Ascending aorta (tissue), 2 donors: Measurements from ENCODE around the gene TMEM18. TPM values are rescaled to one million over a fixed set of nuclear protein-coding genes. Genes with fewer than 3 reads are reported as not detected.
"Not testable (repeated sequence)": the region's sequence is repeated elsewhere in the genome, so short reads cannot be mapped to it uniquely, and the experiment has no call there.

ENCODE experiments used
- DNase-seq, 2 donors: peaks; one replicate each; pipeline ENCODE4 v3.0.0-alpha.2; 2019; ENCODE audit warnings: low spot score in 2 of 2
- H3K27ac ChIP-seq, 2 donors: fragments of 200-600 bp; sonication (generic); one replicate each; pipeline ENCODE4 v1.5.1; 2016 to 2017; ENCODE audit warnings: mild to moderate bottlenecking in 1 of 2
- H3K27me3 ChIP-seq: fragments of 200-600 bp; sonication (generic); one replicate; pipeline ENCODE4 v1.5.1; 2017
- H3K36me3 ChIP-seq, 2 donors: fragments of 200-600 bp; sonication (generic); one replicate each; pipeline ENCODE4 v1.5.1; 2016
- H3K4me1 ChIP-seq, 2 donors: fragments of 200-600 bp; sonication (generic); one replicate each; pipeline ENCODE4 v1.5.1; 2016 to 2017; ENCODE audit warnings: mild to moderate bottlenecking in 1 of 2
- H3K4me3 ChIP-seq, 2 donors: fragments of 200-600 bp; sonication (generic); one replicate each; pipeline ENCODE4 v1.5.1; 2016 to 2017; ENCODE audit warnings: mild to moderate bottlenecking in 1 of 2
- H3K9me3 ChIP-seq, 2 donors: fragments of 200-600 bp; sonication (generic); one replicate each; pipeline ENCODE4 v1.5.1; 2016
- CTCF ChIP-seq, 3 experiments: fragments of 200-600 bp in 2 of 3; fragments of 450-650 bp in 1 of 3; sonication (generic) in 2 of 3; IDR thresholded peaks; one replicate each; pipeline ENCODE4 v1.5.1; 2016 to 2019; ENCODE audit warnings: antibody characterized with exemption in 3 of 3, mild to moderate bottlenecking in 1 of 3, moderate library complexity in 1 of 3
- intact Hi-C: fragments of 100-400 bp; cut with DNase I; formaldehyde crosslinking; loops from one replicate; pipeline ENCODE4 v1.15.1; 2023
- total RNA-seq: library from RNA; depleted of rRNA; stranded (reverse); fragments of >200 nt; gene quantifications from one replicate; pipeline ENCODE4 v1.1.0, GENCODE V29; 2016

TMEM18 gene
- total RNA-seq, 1 donor from 2014 or later: 6.4 TPM

DNA sequence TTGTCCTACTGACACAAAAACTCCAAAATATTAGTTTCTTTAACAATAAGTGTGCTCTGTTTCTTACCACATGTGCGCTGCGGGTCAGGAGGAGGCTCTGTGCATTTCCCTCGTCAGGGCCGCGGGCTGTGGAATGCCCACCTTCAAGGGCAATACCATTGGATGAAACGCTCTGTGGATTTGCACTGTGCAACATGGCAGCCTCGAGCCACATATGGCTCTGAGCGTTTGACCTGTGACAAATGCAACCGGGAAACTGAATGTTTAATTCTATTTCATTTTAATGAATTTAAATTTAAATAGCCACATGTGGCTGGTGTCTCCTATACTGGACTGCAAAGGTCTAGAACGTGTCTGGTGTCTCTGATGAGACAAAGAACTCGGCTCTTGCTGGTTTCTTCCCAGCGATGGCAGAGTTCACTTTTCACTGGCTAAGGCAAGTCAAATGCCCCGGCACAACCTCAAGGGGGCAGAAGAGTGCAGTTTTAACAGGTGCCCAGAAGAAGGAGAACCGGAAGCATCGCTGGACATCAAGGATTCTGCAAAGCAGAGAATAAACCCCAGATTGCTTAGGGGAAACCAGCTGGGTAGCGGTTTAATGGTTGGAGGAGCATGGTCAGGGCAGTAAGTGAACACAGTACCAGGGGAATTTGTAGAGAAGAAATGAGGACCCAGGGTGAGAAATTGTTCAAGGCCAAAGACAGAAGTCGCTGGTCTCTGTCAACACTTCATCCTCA is 37.0 kb upstream of the TMEM18 start:
- no peaks in the 10 kb centered on the region for H3K27me3 ChIP-seq
- no peaks in the 10 kb centered on the region for H3K9me3 ChIP-seq
- DNase-seq: no peak
- no peaks in the 10 kb centered on the region for H3K4me1 ChIP-seq
- H3K36me3 ChIP-seq: no peaks in the 10 kb centered on the region
- intact Hi-C loops: no loop called here
- peak; percentile 13 to 55 (median 45) for TF ChIP-seq CTCF (IDR thresholded peaks at IDR 0.05)
- H3K4me3 ChIP-seq: no peak overlapping the region
- no peak overlapping the region for H3K27ac ChIP-seq

DNA sequence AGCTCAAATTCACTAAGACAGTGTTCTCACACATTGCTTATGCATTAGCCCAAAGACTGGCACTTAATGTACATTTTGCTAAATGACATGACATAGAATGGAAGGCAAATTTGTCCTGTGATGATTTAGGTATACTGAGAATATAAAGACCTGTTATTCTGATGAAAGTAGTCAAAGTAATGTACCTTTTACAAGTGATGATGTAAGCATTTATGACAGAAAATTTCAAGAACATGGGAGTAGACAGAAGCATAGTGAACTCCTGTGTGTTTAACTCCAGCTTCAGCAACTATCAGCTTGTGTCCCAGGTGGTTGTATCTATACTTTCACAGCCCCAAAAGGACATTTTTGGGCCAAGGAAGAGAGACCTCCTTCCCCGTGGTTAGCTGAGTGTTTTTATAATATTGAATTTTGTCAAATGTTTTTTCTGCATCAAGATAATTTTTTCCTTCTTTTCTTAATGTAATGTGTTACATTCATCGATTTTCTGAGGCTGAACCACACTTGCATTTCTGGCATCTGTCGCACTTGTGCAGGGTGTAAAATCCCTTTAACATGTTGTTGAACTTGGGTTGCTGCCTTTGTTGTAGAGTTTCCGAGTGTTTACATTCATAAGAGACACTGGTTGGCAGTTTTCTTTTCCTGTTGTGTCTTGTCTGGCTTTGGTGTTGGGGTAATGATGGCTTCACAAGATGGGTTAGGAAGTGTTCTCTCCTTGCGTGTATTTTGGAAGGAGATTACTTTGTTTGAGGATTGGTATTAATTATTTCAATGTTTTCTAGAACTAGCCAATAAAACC is 33.9 kb upstream of the TMEM18 start:
- no peak overlapping the region for H3K27ac ChIP-seq
- H3K9me3 ChIP-seq: no peaks in the 10 kb centered on the region
- TF ChIP-seq CTCF (IDR thresholded peaks at IDR 0.05): no peak
- DNase-seq: no peak
- intact Hi-C loops: no loop called here
- H3K27me3 ChIP-seq: no peaks in the 10 kb centered on the region
- H3K36me3 ChIP-seq: no peaks in the 10 kb centered on the region
- H3K4me3 ChIP-seq: no peak overlapping the region
- H3K4me1 ChIP-seq: no peaks in the 10 kb centered on the region

GRCh38 chr2:709138-709765 is 32.0 kb upstream of the TMEM18 start:
- peak in 1 of 3 experiments; percentile 26 for TF ChIP-seq CTCF (IDR thresholded peaks at IDR 0.05)
- no peak overlapping the region for H3K27ac ChIP-seq
- H3K4me3 ChIP-seq: peak overlapping the region in 1 of 2 donors; percentile 37
- H3K9me3 ChIP-seq: no peaks in the 10 kb centered on the region
- no peak for DNase-seq
- no peaks in the 10 kb centered on the region for H3K36me3 ChIP-seq
- intact Hi-C loops: no loop called here
- no peaks in the 10 kb centered on the region for H3K27me3 ChIP-seq
- no peaks in the 10 kb centered on the region for H3K4me1 ChIP-seq

DNA sequence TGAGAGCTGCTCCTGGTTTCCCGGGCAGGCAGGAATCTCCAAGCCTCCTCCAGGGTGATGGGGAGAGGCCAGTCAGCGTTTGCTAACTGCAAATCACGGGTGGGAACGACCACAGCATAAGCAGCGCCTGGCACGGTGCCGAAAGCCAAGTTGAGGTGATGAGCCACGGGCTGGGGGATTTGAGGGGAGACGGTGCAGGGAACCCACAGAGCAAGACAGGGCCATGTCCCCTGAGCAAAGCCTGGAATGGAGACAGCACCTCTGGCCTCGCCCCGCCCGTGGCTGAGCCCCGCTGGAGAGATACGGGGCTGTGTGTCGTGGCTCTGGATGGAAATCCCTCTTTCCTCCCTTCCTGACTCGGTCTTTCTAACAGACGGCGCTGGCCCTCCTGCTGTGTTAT is 31.5 kb upstream of the TMEM18 start:
- Histone ChIP-seq H3K9me3 (no peaks in the 10 kb centered on the region), H3K27ac (no peak overlapping the region), H3K4me3 (no peak overlapping the region), H3K27me3 (no peaks in the 10 kb centered on the region), H3K4me1 (no peaks in the 10 kb centered on the region), H3K36me3 (no peaks in the 10 kb centered on the region)
- intact Hi-C loops: no loop called here
- TF ChIP-seq CTCF (IDR thresholded peaks at IDR 0.05): no peak
- no peak for DNase-seq

DNA sequence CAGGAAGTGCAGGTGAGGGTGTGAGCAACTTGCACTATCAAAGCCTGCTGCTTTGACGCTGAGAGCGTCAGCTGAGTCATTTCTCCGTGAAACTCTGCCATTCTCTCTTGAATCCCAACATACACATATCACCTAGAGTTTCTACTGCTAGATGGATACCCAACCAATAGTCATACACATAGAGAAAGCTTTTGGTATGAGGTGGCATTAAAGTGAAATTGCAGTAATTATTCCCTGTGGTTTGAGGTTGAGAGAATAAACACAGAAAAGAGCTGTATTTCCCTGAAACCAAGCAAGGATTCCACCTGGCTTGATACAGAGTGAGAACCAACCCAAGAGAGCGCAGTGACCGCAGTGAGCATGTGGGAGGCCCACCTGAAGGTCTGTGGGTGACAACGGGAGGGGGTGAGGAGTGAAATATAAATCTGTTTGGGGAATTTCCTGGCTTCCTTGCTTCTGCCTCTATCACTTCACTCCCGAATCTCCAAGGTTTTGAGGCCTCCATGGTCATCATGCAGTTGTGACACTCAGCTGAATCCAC is 28.8 kb upstream of the TMEM18 start:
- no peaks in the 10 kb centered on the region for H3K9me3 ChIP-seq
- H3K4me3 ChIP-seq: no peak overlapping the region
- no peak for DNase-seq
- TF ChIP-seq CTCF (IDR thresholded peaks at IDR 0.05): no peak
- H3K27me3 ChIP-seq: no peaks in the 10 kb centered on the region
- H3K4me1 ChIP-seq: no peaks in the 10 kb centered on the region
- intact Hi-C loops: no loop called here
- H3K36me3 ChIP-seq: no peaks in the 10 kb centered on the region
- H3K27ac ChIP-seq: no peak overlapping the region

- H3K36me3 ChIP-seq, H3K27me3 ChIP-seq, H3K27ac ChIP-seq, DNase-seq, H3K9me3 ChIP-seq, H3K4me3 ChIP-seq, H3K4me1 ChIP-seq, intact Hi-C loops: not testable (repeated sequence)
These were observed 25.6 kb upstream of the TMEM18 start for GRCh38 chr2:702765-703164.
